GM23248 (cell line): ENCODE data around the gene THBS1. TPM values are rescaled to one million over a fixed set of nuclear protein-coding genes. Genes with fewer than 3 reads are reported as not detected.
A peak's percentile ranks its signal among the peaks of the same experiment; 100 is the strongest.

Source experiments
- DNase-seq: peaks from one replicate; pipeline ENCODE4 v3.0.0-alpha.2; 2015
- H2AFZ ChIP-seq: fragments of 200-600 bp; sonication (generic); 2 replicates; pipeline ENCODE4 v1.6.1; 2016; ENCODE audit warnings: antibody characterized with exemption
- H3F3A ChIP-seq: fragments of 200-600 bp; sonication (generic); 2 replicates; pipeline ENCODE4 v1.6.1; 2016; ENCODE audit warnings: mild to moderate bottlenecking, antibody characterized with exemption, mixed run types; ENCODE audit not compliant: insufficient read depth
- H3K27ac ChIP-seq: fragments of 200-600 bp; sonication (generic); 2 replicates; pipeline ENCODE4 v1.5.1; 2016; ENCODE audit warnings: mild to moderate bottlenecking
- H3K27me3 ChIP-seq: fragments of 200-600 bp; sonication (generic); replicated peaks from 2 replicates; pipeline ENCODE4 v1.6.1; 2016; ENCODE audit warnings: mild to moderate bottlenecking; ENCODE audit not compliant: insufficient read depth
- H3K36me3 ChIP-seq: fragments of 200-600 bp; sonication (generic); 2 replicates; pipeline ENCODE4 v1.6.1; 2016; ENCODE audit warnings: low read depth, mild to moderate bottlenecking
- H3K4me1 ChIP-seq: fragments of 200-600 bp; sonication (generic); 2 replicates; pipeline ENCODE4 v1.6.1; 2016; ENCODE audit warnings: mild to moderate bottlenecking; ENCODE audit not compliant: insufficient read depth
- H3K4me2 ChIP-seq: fragments of 200-600 bp; sonication (generic); one replicate; pipeline ENCODE4 v1.6.1; 2016; ENCODE audit warnings: mild to moderate bottlenecking; ENCODE audit not compliant: unreplicated experiment
- H3K4me3 ChIP-seq: fragments of 200-600 bp; sonication (generic); 2 replicates; pipeline ENCODE4 v1.5.1; 2016; ENCODE audit warnings: mild to moderate bottlenecking
- H3K79me2 ChIP-seq: fragments of 200-600 bp; sonication (generic); 2 replicates; pipeline ENCODE4 v1.6.1; 2016; ENCODE audit warnings: mild to moderate bottlenecking; ENCODE audit not compliant: insufficient read depth
- H3K9ac ChIP-seq: fragments of 200-600 bp; sonication (generic); 2 replicates; pipeline ENCODE4 v1.6.1; 2016; ENCODE audit warnings: mild to moderate bottlenecking
- H3K9me2 ChIP-seq: fragments of 200-600 bp; sonication (generic); 2 replicates; pipeline ENCODE4 v1.6.1; 2016; ENCODE audit warnings: mixed run types, mild to moderate bottlenecking, moderate library complexity; ENCODE audit not compliant: insufficient read depth
- H3K9me3 ChIP-seq: fragments of 200-600 bp; sonication (generic); one replicate; pipeline ENCODE4 v1.6.1; 2017; ENCODE audit warnings: low read depth
- H4K20me1 ChIP-seq: fragments of 200-600 bp; sonication (generic); 2 replicates; pipeline ENCODE4 v1.6.0; 2016; ENCODE audit not compliant: insufficient read depth
- EZH2 ChIP-seq: fragments of 200-600 bp; sonication (generic); IDR thresholded peaks from 2 replicates; pipeline ENCODE4 v1.6.1; 2018; ENCODE audit warnings: antibody characterized with exemption, mild to moderate bottlenecking; ENCODE audit not compliant: insufficient read depth, poor library complexity, severe bottlenecking
- EZH2phosphoT487 ChIP-seq: fragments of 200-600 bp; sonication (generic); IDR thresholded peaks from 2 replicates; pipeline ENCODE4 v1.6.1; 2018; ENCODE audit warnings: antibody characterized with exemption, moderate library complexity, mild to moderate bottlenecking, low read depth; ENCODE audit not compliant: insufficient read depth
- WGBS, 2 experiments: methylation state at CpG; one replicate each; pipeline ENCODE4 v1.1.6; 2015 to 2017; ENCODE audit warnings: low lambda C conversion rate in 2 of 2, low coverage in 1 of 2; ENCODE audit errors: missing lambda C conversion rate in 2 of 2; 5-methylcytosine and 5-hydroxymethylcytosine counted together
- in situ Hi-C: fragments of 300-500 bp; cut with MboI; formaldehyde crosslinking; loops from 2 replicates; pipeline ENCODE4 v1.15.0; 2020
- polyA plus RNA-seq: library from polyadenylated mRNA; unstranded; fragments of >200 nt; fragmentation: Nextera tagmentation; extraction: Ambion mirVana; gene quantifications from 2 replicates; pipeline ENCODE4 v1.2.1, GENCODE V29; 2016
- total RNA-seq: library from RNA; depleted of rRNA; stranded (reverse); fragments of >200 nt; shearing (Covaris generic); gene quantifications from 2 replicates; pipeline ENCODE4 v1.2.3, GENCODE V29; 2014

The THBS1 gene
- total and polyA plus RNA-seq, 2 experiments from 2014 or later: 2,858 to 7,697 TPM

DNA sequence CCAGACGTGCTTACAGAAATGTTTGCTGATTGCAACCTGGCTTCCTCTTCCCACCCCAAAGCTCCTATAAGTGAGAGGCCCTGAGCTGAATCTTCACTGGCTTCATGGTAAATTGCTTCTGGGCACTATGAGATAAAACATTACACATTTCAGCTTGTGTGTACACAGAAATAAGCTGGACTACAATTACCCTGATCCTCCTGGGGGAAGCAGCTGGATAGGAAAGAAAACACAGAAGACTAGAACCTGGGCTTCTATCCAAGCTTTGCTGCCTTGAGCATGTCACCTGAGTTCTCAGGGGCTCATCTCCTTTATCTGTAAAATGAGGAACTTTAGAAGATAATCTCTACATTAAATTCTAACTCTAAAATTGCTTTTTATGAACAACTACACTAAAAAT lies 40.3 kb downstream of the THBS1 start:
- Histone ChIP-seq H3K27ac (no peak overlapping the region), H3K79me2 (no peaks in the 10 kb centered on the region), H4K20me1 (no peaks in the 10 kb centered on the region), H3K9ac (no peak overlapping the region), H3K9me3 (no peaks in the 10 kb centered on the region), H3K4me2 (no peak overlapping the region), H3K4me1 (peaks cover 37% of the 10 kb centered on the region), H2AFZ (no peak overlapping the region), H3K4me3 (no peak overlapping the region), H3F3A (peaks cover 40% of the 10 kb centered on the region), H3K27me3 (no peaks in the 10 kb centered on the region), H3K36me3 (no peaks in the 10 kb centered on the region), H3K9me2 (no peaks in the 10 kb centered on the region)
- TF ChIP-seq EZH2: no peak
- no peak for TF ChIP-seq EZH2phosphoT487
- 86 to 95% methylated on average over 1 of the region's 1 CpG for WGBS, 2 experiments
- DNase-seq: no peak
- in situ Hi-C loops: no loop called here

DNA sequence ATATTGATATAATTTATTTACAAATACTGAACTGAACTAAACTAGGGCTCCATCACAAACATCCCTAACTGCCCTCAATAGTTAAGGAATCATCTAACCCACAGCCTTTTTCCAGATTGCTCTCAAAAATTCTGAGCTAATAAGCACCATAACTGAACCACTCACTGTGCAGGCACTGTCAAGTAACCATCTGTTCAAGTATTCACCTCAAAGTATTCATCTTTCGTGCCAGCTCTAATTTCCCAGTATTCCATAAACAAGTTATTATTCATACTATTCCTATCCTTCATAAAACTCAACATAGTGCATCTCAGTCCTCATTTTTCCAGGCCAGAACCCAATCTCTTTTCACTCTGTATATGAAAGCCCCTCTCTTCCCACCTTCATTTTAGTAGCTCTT lies 41.1 kb downstream of the THBS1 start:
- Histone ChIP-seq H3K4me1 (peaks cover 38% of the 10 kb centered on the region), H2AFZ (no peak overlapping the region), H3K27ac (no peak overlapping the region), H3K36me3 (no peaks in the 10 kb centered on the region), H3K27me3 (no peaks in the 10 kb centered on the region), H3K9me2 (no peaks in the 10 kb centered on the region), H3K4me3 (no peak overlapping the region), H4K20me1 (no peaks in the 10 kb centered on the region), H3K79me2 (no peaks in the 10 kb centered on the region), H3K9me3 (no peaks in the 10 kb centered on the region), H3K4me2 (no peak overlapping the region), H3F3A (peaks cover 36% of the 10 kb centered on the region), H3K9ac (no peak overlapping the region)
- WGBS, 2 experiments: 70 to 80% methylated on average over 1 of the region's 1 CpG
- in situ Hi-C loops: no loop called here
- DNase-seq: no peak
- no peak for TF ChIP-seq EZH2phosphoT487
- TF ChIP-seq EZH2: no peak

GRCh38 chr15:39622660-39623516 lies 42.0 kb downstream of the THBS1 start:
- Histone ChIP-seq H3K9me3 (no peaks in the 10 kb centered on the region), H3K4me2 (no peak overlapping the region), H3K9me2 (no peaks in the 10 kb centered on the region), H3K4me1 (peaks cover 31% of the 10 kb centered on the region), H3K79me2 (no peaks in the 10 kb centered on the region), H3K27me3 (no peaks in the 10 kb centered on the region), H4K20me1 (no peaks in the 10 kb centered on the region), H3K27ac (no peak overlapping the region), H3K36me3 (no peaks in the 10 kb centered on the region), H3F3A (peaks cover 27% of the 10 kb centered on the region), H3K9ac (no peak overlapping the region), H3K4me3 (no peak overlapping the region), H2AFZ (no peak overlapping the region)
- DNase-seq: no peak
- 85 to 86% methylated on average over 6 of the region's 6 CpGs for WGBS, 2 experiments
- TF ChIP-seq EZH2 (no peak), EZH2phosphoT487 (no peak)
- in situ Hi-C loops: no loop called here

DNA sequence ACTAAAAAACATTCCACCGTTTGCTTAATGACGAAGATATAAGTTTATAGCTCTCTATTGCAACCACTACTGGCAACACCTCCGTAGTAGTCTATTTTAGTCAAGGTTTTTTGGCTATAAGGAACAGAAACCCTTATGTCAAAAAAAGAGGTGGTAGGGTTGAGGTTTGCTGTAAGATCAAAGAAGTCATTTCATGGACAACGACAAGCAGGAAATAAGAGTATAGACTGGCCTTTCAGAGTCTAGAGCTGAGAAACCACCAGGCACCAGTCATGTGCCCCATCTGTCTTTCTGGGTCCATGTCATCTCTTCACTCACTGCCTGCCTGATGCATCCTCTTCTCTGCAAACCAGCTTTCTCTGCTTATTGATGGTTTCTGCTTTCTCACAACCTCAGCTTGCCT lies 42.7 kb downstream of the THBS1 start:
- H3K4me3 ChIP-seq: no peak overlapping the region
- H3K9ac ChIP-seq: no peak overlapping the region
- H4K20me1 ChIP-seq: no peaks in the 10 kb centered on the region
- H3K27me3 ChIP-seq: no peaks in the 10 kb centered on the region
- no peak overlapping the region for H3K27ac ChIP-seq
- H3K4me1 ChIP-seq: peaks cover 24% of the 10 kb centered on the region
- no peak overlapping the region for H3K4me2 ChIP-seq
- H3F3A ChIP-seq: peaks cover 22% of the 10 kb centered on the region
- H2AFZ ChIP-seq: no peak overlapping the region
- no peaks in the 10 kb centered on the region for H3K36me3 ChIP-seq
- H3K9me3 ChIP-seq: no peaks in the 10 kb centered on the region
- in situ Hi-C loops: no loop called here
- H3K79me2 ChIP-seq: no peaks in the 10 kb centered on the region
- TF ChIP-seq EZH2phosphoT487: no peak
- TF ChIP-seq EZH2: no peak
- WGBS, 2 experiments: 81 to 86% methylated on average over 4 of the region's 4 CpGs
- no peak for DNase-seq
- no peaks in the 10 kb centered on the region for H3K9me2 ChIP-seq

- H3K79me2 ChIP-seq: no peaks in the 10 kb centered on the region
- H3K27ac ChIP-seq: peak overlapping the region; percentile 71
- H3K36me3 ChIP-seq: no peaks in the 10 kb centered on the region
- 17 to 18% methylated on average over 6 of the region's 6 CpGs for WGBS, 2 experiments
- H3K4me2 ChIP-seq: peak overlapping the region; percentile 72
- no peak for TF ChIP-seq EZH2phosphoT487
- TF ChIP-seq EZH2: no peak
- H3K9me3 ChIP-seq: no peaks in the 10 kb centered on the region
- no peaks in the 10 kb centered on the region for H3K27me3 ChIP-seq
- no peaks in the 10 kb centered on the region for H3K9me2 ChIP-seq
- H2AFZ ChIP-seq: peak overlapping the region; percentile 53; the same call in 1 of the 2 replicates
- peak overlapping the region; percentile 33; the same call in 1 of the 2 replicates for H3K9ac ChIP-seq
- peaks cover 34% of the 10 kb centered on the region for H3K4me1 ChIP-seq
- no peak overlapping the region for H3K4me3 ChIP-seq
- H3F3A ChIP-seq: peaks cover 22% of the 10 kb centered on the region
- peak; percentile 94 for DNase-seq
- in situ Hi-C loops: no loop called here
- no peaks in the 10 kb centered on the region for H4K20me1 ChIP-seq
Observed at GRCh38 chr15:39624806-39625205, 43.9 kb downstream of the THBS1 start.
